K562 treated with DMSO at 1 percent for 48 hours (cell line): ENCODE data around the gene GOLGA2. TPM values are rescaled to one million over a fixed set of nuclear protein-coding genes. Genes with fewer than 3 reads are reported as not detected.

Experiments used
- total RNA-seq: library from RNA; unstranded; fragments of 300-600 nt; gene quantifications from 2 replicates; pipeline ENCODE4 v1.2.3, GENCODE V29; 2022; ENCODE audit warnings: low replicate concordance; ENCODE audit errors: extremely low read depth

Gene GOLGA2, protein sequence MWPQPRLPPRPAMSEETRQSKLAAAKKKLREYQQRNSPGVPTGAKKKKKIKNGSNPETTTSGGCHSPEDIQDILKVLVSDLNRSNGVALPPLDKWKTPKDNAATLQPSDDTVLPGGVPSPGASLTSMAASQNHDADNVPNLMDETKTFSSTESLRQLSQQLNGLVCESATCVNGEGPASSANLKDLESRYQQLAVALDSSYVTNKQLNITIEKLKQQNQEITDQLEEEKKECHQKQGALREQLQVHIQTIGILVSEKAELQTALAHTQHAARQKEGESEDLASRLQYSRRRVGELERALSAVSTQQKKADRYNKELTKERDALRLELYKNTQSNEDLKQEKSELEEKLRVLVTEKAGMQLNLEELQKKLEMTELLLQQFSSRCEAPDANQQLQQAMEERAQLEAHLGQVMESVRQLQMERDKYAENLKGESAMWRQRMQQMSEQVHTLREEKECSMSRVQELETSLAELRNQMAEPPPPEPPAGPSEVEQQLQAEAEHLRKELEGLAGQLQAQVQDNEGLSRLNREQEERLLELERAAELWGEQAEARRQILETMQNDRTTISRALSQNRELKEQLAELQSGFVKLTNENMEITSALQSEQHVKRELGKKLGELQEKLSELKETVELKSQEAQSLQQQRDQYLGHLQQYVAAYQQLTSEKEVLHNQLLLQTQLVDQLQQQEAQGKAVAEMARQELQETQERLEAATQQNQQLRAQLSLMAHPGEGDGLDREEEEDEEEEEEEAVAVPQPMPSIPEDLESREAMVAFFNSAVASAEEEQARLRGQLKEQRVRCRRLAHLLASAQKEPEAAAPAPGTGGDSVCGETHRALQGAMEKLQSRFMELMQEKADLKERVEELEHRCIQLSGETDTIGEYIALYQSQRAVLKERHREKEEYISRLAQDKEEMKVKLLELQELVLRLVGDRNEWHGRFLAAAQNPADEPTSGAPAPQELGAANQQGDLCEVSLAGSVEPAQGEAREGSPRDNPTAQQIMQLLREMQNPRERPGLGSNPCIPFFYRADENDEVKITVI
- total RNA-seq: not detected in 2 replicates

DNA sequence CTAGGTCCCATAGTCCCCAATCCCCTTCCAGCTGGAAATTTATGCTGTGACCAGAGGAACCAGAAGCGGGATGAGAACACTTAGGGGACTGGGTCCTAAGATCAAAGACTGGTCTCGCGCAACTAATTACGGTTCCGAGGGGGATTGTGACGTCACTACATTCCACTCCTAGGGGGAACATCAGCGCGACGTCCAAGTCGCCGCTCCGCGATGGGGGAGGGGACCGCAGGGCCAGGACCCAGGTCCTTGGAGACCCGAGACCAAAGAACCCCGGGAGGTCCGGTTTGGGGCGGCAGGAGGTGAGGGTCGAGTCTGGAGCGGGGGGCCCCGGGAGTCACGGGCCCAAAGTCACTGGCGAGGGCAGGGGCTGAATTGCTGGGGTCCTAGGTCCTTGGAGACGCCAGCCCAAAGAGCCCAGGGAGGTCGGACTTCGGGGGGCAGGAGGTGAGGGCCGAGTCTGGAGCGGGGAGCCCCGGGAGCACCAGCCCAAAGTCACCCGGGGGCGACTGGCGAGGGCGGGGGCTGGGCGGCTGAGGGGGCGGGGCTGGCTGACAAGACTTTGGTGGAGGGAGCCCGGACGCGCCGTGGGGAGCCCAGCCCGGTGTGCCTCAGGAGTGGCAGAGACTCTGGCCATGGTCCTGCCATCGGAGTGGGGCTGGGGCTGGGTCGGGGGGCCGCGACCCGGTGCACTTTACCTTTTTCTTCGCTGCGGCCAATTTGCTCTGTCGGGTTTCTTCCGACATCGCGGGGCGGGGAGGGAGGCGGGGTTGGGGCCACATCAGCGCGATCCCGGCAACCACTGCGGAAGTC lies at the start of gene GOLGA2:
GOLGA2 (minus strand) TSS at position 810 of the 810 bp plus-strand sequence; CDS start at position 779, 31 bp downstream.

DNA sequence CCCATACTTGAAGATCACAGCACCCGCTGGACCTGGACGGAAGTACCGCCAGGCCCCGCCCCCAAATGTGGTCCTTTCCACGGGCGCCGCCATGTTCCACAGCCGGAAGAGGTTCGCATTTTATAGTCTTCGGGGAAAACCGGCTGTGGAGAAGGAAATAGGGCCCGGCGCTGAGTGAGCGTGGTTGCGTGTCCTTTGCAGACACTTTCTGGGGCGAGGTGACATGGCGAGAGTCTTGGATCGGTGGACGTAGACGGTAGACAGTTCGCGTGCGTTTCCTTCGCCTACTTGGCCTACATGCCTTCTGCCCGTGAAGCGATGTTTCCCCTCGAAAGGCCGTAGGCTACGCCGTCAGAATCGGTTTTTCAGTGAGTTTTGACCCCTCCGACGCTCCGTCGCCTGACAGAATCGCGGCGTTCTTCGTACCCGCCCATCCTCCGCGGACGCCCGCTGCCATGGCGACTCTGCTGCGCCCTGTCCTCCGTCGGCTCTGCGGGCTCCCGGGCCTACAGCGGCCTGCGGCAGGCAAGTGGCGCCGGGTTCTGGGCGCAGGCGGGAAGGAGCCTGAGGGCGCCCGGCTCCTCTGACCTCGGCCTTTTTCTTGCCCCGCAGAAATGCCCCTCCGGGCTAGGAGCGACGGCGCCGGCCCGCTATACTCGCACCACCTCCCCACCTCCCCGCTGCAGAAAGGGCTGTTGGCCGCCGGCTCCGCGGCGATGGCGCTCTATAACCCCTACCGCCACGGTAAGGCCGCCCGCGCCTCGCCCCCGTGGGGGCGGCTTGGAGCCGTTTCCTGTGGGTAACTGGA lies 46.8 kb upstream of the GOLGA2 start, which contains the start of the genes COQ4 and TRUB2:
COQ4 (plus strand) TSS at position 436 of the 808 bp plus-strand sequence; CDS start at position 456, 20 bp downstream.
TRUB2 (minus strand) TSS at position 44 of the 808 bp plus-strand sequence; CDS start at position 5, 39 bp downstream.

DNA sequence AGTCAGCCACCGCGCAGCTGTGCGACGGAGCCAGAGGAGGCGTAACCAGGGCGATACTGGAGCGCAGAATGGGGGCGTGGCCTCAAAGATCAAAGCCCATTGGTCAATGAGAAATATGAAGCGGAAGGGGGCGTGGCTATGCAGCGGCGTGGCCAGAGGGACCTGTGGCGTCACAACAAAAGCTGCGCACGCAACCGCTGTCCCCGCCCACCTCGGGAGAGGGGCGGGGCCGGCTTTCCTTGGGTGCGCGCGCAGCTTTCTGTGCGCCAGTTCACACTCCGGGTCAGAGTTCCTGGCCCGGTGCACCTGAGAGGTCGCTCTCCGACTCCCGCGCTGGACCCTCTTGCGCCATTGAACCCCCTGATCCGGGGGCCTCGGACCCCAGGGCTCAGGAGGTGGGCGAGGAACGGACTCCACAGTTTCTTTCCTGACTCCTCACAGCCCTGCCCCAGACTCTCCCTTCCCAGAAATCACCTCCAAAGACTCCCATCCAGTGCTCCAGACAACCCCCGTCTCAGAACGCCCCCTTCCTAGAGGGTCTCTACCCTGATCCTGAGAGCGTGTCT lies 284 bp upstream of the GOLGA2 start, which contains the start of gene SWI5:
SWI5 (plus strand) TSS at position 269 of the 566 bp plus-strand sequence.

Other genes with a start within 250 kb of the GOLGA2 start
- not detected in 2 replicates for gene NAIF1, start 208.7 kb downstream of the GOLGA2 start, total RNA-seq
- not detected in 2 replicates for gene SLC25A25, start 207.8 kb downstream of the GOLGA2 start, total RNA-seq
- not detected in 2 replicates for gene PTGES2, start 148.3 kb downstream of the GOLGA2 start, total RNA-seq
- gene LCN2, start 126.6 kb downstream of the GOLGA2 start, total RNA-seq: not detected in 2 replicates
- not detected in 2 replicates for gene BBLN, start 115.7 kb downstream of the GOLGA2 start, total RNA-seq
- 684 TPM in 1 of 2 replicates, not detected in the other for gene CIZ1, start 84.4 kb downstream of the GOLGA2 start, total RNA-seq
- not detected in 2 replicates for gene DNM1, start 72.6 kb downstream of the GOLGA2 start, total RNA-seq
- gene SWI5, start 269 bp upstream of the GOLGA2 start, total RNA-seq: not detected in 2 replicates
- not detected in 2 replicates for gene TRUB2, start 46.4 kb upstream of the GOLGA2 start, total RNA-seq
- not detected in 2 replicates for gene COQ4, start 46.8 kb upstream of the GOLGA2 start, total RNA-seq
- gene SLC27A4, start 64.5 kb upstream of the GOLGA2 start, total RNA-seq: not detected in 2 replicates
- gene URM1, start 95.4 kb upstream of the GOLGA2 start, total RNA-seq: not detected in 2 replicates
- gene CERCAM, start 144.8 kb upstream of the GOLGA2 start, total RNA-seq: not detected in 2 replicates
- not detected in 2 replicates for gene ODF2, start 180.0 kb upstream of the GOLGA2 start, total RNA-seq
- gene GLE1, start 228.7 kb upstream of the GOLGA2 start, total RNA-seq: not detected in 2 replicates